SK-N-SH (cell line): ENCODE results near the gene CFAP57. TPM values are rescaled to one million over a fixed set of nuclear protein-coding genes. Genes with fewer than 3 reads are reported as not detected.

Experiments used
- CTCF ChIA-PET: fragments of 300-600, 350-600 bp; formaldehyde crosslinking; extraction: SDS; loops from one replicate; lab custom pipeline; 2021; lab: Yijun Ruan, JAX
- POLR2A ChIA-PET: fragments of 350-600 bp; sonication (Branson Sonifier 250); formaldehyde crosslinking; extraction: SDS; loops from one replicate; lab custom pipeline; 2020; ENCODE audit warnings: antibody characterized with exemption, inconsistent platforms; lab: Yijun Ruan, JAX
- DNase-seq: peaks from one replicate; pipeline ENCODE4 v3.0.0; 2012
- H2AFZ ChIP-seq: fragments of 200-600 bp; sonication (generic); 2 replicates; pipeline ENCODE4 v1.8.1; 2016; ENCODE audit warnings: antibody characterized with exemption, mild to moderate bottlenecking, low read depth
- H3F3A ChIP-seq: fragments of 200-600 bp; sonication (generic); replicated peaks from 2 replicates; pipeline ENCODE3; 2016; ENCODE audit warnings: antibody characterized with exemption, mild to moderate bottlenecking; ENCODE audit not compliant: insufficient read depth
- H3K27ac ChIP-seq, 2 experiments: fragments of 200-500 bp in 1 of 2; fragments of 200-600 bp in 1 of 2; sonication (Bioruptor generic) in 1 of 2; sonication (generic), shearing (Covaris generic) in 1 of 2; 2 replicates each; pipeline versions ENCODE4 v1.5.1 to v1.6.1; 2014 to 2016; ENCODE audit warnings: low read depth in 2 of 2, inconsistent platforms in 1 of 2, low read length in 1 of 2, mild to moderate bottlenecking in 1 of 2, mixed read lengths in 1 of 2
- H3K27me3 ChIP-seq: fragments of 200-600 bp; sonication (generic), shearing (Covaris generic); 2 replicates; pipeline ENCODE4 v1.6.1; 2016; ENCODE audit warnings: mixed run types; ENCODE audit not compliant: insufficient read depth
- H3K36me3 ChIP-seq, 2 experiments: fragments of 200-500 bp in 1 of 2; fragments of 200-600 bp in 1 of 2; sonication (Bioruptor generic) in 1 of 2; sonication (generic) in 1 of 2; replicated peaks in 1 of 2; 2 replicates each; pipeline versions ENCODE3 to v1.5.1; 2014 to 2016; ENCODE audit warnings: low read length in 1 of 2, mild to moderate bottlenecking in 1 of 2; ENCODE audit not compliant: insufficient read depth in 2 of 2, control insufficient read depth in 1 of 2
- H3K4me1 ChIP-seq, 2 experiments: fragments of 200-500 bp in 1 of 2; fragments of 200-600 bp in 1 of 2; sonication (Bioruptor generic) in 1 of 2; sonication (generic), shearing (Covaris generic) in 1 of 2; 2 replicates each; pipeline versions ENCODE4 v1.5.1 to v1.6.1; 2014 to 2016; ENCODE audit warnings: low read depth in 1 of 2, low read length in 1 of 2, mixed run types in 1 of 2; ENCODE audit not compliant: insufficient read depth in 2 of 2, control insufficient read depth in 1 of 2
- H3K4me2 ChIP-seq: fragments of 200-600 bp; sonication (generic), shearing (Covaris generic); 2 replicates; pipeline ENCODE4 v1.6.1; 2017; ENCODE audit warnings: mixed run types
- H3K4me3 ChIP-seq, 2 experiments: fragments of 200-500 bp in 1 of 2; fragments of 200-600 bp in 1 of 2; sonication (Bioruptor generic) in 1 of 2; sonication (generic), shearing (Covaris generic) in 1 of 2; 2 replicates each; pipeline versions ENCODE4 v1.5.1 to v1.8.1; 2014 to 2016; ENCODE audit warnings: low read depth in 2 of 2, inconsistent platforms in 1 of 2, low read length in 1 of 2, mild to moderate bottlenecking in 1 of 2, mixed read lengths in 1 of 2, moderate library complexity in 1 of 2
- H3K79me2 ChIP-seq: fragments of 200-600 bp; sonication (generic); 2 replicates; pipeline ENCODE4 v1.8.1; 2017; ENCODE audit warnings: mild to moderate bottlenecking; ENCODE audit not compliant: insufficient read depth
- H3K9ac ChIP-seq: fragments of 200-600 bp; sonication (generic); 2 replicates; pipeline ENCODE4 v1.6.1; 2017; ENCODE audit warnings: mixed run types
- H3K9me2 ChIP-seq: fragments of 200-600 bp; sonication (generic); 2 replicates; pipeline ENCODE4 v1.6.1; 2017; ENCODE audit warnings: mixed run types
- H3K9me3 ChIP-seq: fragments of 200-600 bp; sonication (generic); 2 replicates; pipeline ENCODE4 v1.6.1; 2017; ENCODE audit warnings: mixed run types, mild to moderate bottlenecking, moderate library complexity
- H4K20me1 ChIP-seq: fragments of 200-600 bp; sonication (generic); 2 replicates; pipeline ENCODE4 v1.6.1; 2017; ENCODE audit warnings: mild to moderate bottlenecking, mixed run types; ENCODE audit not compliant: insufficient read depth
- ELF1 ChIP-seq: IDR thresholded peaks from 2 replicates; pipeline ENCODE4 v1.4.0; 2012
- EP300 ChIP-seq, 2 experiments: IDR thresholded peaks; 2 replicates each; pipeline versions ENCODE4 v1.4.0 to v1.6.1; 2012; ENCODE audit warnings: borderline replicate concordance in 1 of 2, low read depth in 1 of 2, low read length in 1 of 2
- FOSL2 ChIP-seq: IDR thresholded peaks from 2 replicates; pipeline ENCODE4 v1.4.0; 2012; ENCODE audit warnings: low read depth, mild to moderate bottlenecking, moderate library complexity, borderline replicate concordance
- FOXJ3 ChIP-seq: sonication (generic); formaldehyde crosslinking; IDR thresholded peaks from 2 replicates; pipeline ENCODE4 v1.5.1; 2020; ENCODE audit warnings: mild to moderate bottlenecking, missing genetic modification reagents
- FOXM1 ChIP-seq: IDR thresholded peaks from 2 replicates; pipeline ENCODE4 v1.4.0; 2012; ENCODE audit warnings: low read depth, mild to moderate bottlenecking
- GABPA ChIP-seq: IDR thresholded peaks from 2 replicates; pipeline ENCODE4 v1.4.0; 2012; ENCODE audit warnings: low read depth, mild to moderate bottlenecking
- GATA2 ChIP-seq: sonication (generic); formaldehyde crosslinking; IDR thresholded peaks from 2 replicates; pipeline ENCODE4 v1.5.0; 2020; ENCODE audit warnings: mild to moderate bottlenecking, missing genetic modification reagents
- JUND ChIP-seq: IDR thresholded peaks from 2 replicates; pipeline ENCODE4 v1.4.0; 2012
- MEF2A ChIP-seq: IDR thresholded peaks from 2 replicates; pipeline ENCODE4 v1.4.0; 2012; ENCODE audit warnings: low read depth, borderline replicate concordance
- POLR2AphosphoS5 ChIP-seq: IDR thresholded peaks from 2 replicates; pipeline ENCODE4 v1.6.1; 2012; ENCODE audit warnings: low read depth, low read length
- RFX5 ChIP-seq: IDR thresholded peaks from 2 replicates; pipeline ENCODE4 v1.6.1; 2012; ENCODE audit warnings: mild to moderate bottlenecking, improper control_type of control experiment, low read length
- SMC3 ChIP-seq: IDR thresholded peaks from 2 replicates; pipeline ENCODE4 v1.6.1; 2012; ENCODE audit warnings: low read depth, low read length, improper control_type of control experiment
- TCF12 ChIP-seq: IDR thresholded peaks from 2 replicates; pipeline ENCODE4 v1.4.0; 2012
- TEAD4 ChIP-seq: IDR thresholded peaks from 2 replicates; pipeline ENCODE4 v1.4.0; 2012; ENCODE audit warnings: mild to moderate bottlenecking, borderline replicate concordance; ENCODE audit not compliant: insufficient read depth
- WGBS: methylation state at CpG from one replicate; pipeline ENCODE4 v1.1.6; 2017; ENCODE audit warnings: low lambda C conversion rate; 5-methylcytosine and 5-hydroxymethylcytosine counted together
- polyA plus RNA-seq, 3 experiments: library from polyadenylated mRNA; depleted of rRNA; stranded (reverse); fragments of >200 nt; gene quantifications; 2 replicates each; pipeline ENCODE4 v1.2.3, GENCODE V29; 2012
- TF ChIP-seq, protein P1 (sequence below): fragments of 150-350 bp; IDR thresholded peaks from 2 replicates; pipeline ENCODE4 v1.6.1; 2016; ENCODE audit warnings: mild to moderate bottlenecking, low read depth, low read length
- TF ChIP-seq, protein P2 (sequence below): fragments of 150-350 bp; IDR thresholded peaks from 2 replicates; pipeline ENCODE4 v1.6.1; 2017; ENCODE audit warnings: antibody characterized with exemption, low read length, low read depth, borderline replicate concordance
- TF ChIP-seq, protein P3 (sequence below): IDR thresholded peaks from 2 replicates; pipeline ENCODE4 v1.4.0; 2012; ENCODE audit warnings: low read depth, borderline replicate concordance
- TF ChIP-seq, protein P4 (sequence below): fragments of 200-600 bp; sonication (generic); IDR thresholded peaks from 2 replicates; pipeline ENCODE4 v1.6.1; 2017; ENCODE audit warnings: antibody characterized with exemption, mild to moderate bottlenecking, moderate library complexity
- TF ChIP-seq, protein P5 (sequence below): IDR thresholded peaks from 2 replicates; pipeline ENCODE4 v1.6.1; 2012; ENCODE audit warnings: mild to moderate bottlenecking, low read depth, low read length, moderate library complexity

The CFAP57 gene
- polyA plus RNA-seq, 1 of the 3 experiments (the other 2 are of a cell fraction) = 0.36 TPM

DNA sequence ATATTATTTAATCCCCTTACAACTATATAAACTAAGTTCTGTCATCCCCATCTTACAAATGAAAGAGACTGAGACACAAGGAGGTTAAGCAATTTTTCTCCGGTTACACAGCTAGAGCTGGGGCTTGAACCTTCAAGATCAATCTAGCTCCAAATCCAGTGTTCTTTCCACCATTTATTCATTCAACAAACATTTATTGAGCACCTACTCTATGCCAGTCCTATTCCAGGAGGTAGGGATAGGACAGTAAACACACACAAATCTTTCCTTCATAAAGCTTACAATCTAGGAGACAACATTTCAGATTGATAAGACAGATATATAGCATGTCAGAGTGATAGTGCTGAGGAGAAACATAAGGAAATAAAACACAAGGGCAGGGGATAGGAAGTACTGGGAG is 94.8 kb downstream of the CFAP57 start:
- POLR2A ChIA-PET = no interaction called here
- no peak overlapping the region for H3K4me3 ChIP-seq
- H3K4me2 ChIP-seq = no peak overlapping the region
- no peak for DNase-seq
- H3K9me2 ChIP-seq = no peaks in the 10 kb centered on the region
- CTCF ChIA-PET = no interaction called here
- no peaks in the 10 kb centered on the region for H3F3A ChIP-seq
- WGBS = 24% methylated on average over 1 of the region's 1 CpG
- H3K4me1 ChIP-seq = no peaks in the 10 kb centered on the region
- no peak overlapping the region for H2AFZ ChIP-seq
- H3K27ac ChIP-seq = no peak overlapping the region
- H3K79me2 ChIP-seq = no peaks in the 10 kb centered on the region
- TF ChIP-seq, protein P1, sequence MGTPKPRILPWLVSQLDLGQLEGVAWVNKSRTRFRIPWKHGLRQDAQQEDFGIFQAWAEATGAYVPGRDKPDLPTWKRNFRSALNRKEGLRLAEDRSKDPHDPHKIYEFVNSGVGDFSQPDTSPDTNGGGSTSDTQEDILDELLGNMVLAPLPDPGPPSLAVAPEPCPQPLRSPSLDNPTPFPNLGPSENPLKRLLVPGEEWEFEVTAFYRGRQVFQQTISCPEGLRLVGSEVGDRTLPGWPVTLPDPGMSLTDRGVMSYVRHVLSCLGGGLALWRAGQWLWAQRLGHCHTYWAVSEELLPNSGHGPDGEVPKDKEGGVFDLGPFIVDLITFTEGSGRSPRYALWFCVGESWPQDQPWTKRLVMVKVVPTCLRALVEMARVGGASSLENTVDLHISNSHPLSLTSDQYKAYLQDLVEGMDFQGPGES = no peak
- TF ChIP-seq EP300 (IDR thresholded peaks at IDR 0.05; ENCODE audit: borderline replicate concordance in 1 of 2, low read depth in 1 of 2, low read length in 1 of 2) (no peak), FOXJ3 (no peak), RFX5 (no peak), ELF1 (no peak), FOXM1 (no peak), TCF12 (no peak), FOSL2 (no peak)
- TF ChIP-seq, protein P2, sequence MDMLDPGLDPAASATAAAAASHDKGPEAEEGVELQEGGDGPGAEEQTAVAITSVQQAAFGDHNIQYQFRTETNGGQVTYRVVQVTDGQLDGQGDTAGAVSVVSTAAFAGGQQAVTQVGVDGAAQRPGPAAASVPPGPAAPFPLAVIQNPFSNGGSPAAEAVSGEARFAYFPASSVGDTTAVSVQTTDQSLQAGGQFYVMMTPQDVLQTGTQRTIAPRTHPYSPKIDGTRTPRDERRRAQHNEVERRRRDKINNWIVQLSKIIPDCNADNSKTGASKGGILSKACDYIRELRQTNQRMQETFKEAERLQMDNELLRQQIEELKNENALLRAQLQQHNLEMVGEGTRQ = no peak
- TF ChIP-seq, protein P3, sequence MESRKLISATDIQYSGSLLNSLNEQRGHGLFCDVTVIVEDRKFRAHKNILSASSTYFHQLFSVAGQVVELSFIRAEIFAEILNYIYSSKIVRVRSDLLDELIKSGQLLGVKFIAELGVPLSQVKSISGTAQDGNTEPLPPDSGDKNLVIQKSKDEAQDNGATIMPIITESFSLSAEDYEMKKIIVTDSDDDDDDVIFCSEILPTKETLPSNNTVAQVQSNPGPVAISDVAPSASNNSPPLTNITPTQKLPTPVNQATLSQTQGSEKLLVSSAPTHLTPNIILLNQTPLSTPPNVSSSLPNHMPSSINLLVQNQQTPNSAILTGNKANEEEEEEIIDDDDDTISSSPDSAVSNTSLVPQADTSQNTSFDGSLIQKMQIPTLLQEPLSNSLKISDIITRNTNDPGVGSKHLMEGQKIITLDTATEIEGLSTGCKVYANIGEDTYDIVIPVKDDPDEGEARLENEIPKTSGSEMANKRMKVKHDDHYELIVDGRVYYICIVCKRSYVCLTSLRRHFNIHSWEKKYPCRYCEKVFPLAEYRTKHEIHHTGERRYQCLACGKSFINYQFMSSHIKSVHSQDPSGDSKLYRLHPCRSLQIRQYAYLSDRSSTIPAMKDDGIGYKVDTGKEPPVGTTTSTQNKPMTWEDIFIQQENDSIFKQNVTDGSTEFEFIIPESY = no peak
- TF ChIP-seq, protein P4, sequence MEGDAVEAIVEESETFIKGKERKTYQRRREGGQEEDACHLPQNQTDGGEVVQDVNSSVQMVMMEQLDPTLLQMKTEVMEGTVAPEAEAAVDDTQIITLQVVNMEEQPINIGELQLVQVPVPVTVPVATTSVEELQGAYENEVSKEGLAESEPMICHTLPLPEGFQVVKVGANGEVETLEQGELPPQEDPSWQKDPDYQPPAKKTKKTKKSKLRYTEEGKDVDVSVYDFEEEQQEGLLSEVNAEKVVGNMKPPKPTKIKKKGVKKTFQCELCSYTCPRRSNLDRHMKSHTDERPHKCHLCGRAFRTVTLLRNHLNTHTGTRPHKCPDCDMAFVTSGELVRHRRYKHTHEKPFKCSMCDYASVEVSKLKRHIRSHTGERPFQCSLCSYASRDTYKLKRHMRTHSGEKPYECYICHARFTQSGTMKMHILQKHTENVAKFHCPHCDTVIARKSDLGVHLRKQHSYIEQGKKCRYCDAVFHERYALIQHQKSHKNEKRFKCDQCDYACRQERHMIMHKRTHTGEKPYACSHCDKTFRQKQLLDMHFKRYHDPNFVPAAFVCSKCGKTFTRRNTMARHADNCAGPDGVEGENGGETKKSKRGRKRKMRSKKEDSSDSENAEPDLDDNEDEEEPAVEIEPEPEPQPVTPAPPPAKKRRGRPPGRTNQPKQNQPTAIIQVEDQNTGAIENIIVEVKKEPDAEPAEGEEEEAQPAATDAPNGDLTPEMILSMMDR = no peak
- no peaks in the 10 kb centered on the region for H3K36me3 ChIP-seq
- peaks cover 13% of the 10 kb centered on the region for H3K9me3 ChIP-seq
- no peaks in the 10 kb centered on the region for H3K27me3 ChIP-seq
- H3K9ac ChIP-seq = no peak overlapping the region
- H4K20me1 ChIP-seq = no peaks in the 10 kb centered on the region

DNA sequence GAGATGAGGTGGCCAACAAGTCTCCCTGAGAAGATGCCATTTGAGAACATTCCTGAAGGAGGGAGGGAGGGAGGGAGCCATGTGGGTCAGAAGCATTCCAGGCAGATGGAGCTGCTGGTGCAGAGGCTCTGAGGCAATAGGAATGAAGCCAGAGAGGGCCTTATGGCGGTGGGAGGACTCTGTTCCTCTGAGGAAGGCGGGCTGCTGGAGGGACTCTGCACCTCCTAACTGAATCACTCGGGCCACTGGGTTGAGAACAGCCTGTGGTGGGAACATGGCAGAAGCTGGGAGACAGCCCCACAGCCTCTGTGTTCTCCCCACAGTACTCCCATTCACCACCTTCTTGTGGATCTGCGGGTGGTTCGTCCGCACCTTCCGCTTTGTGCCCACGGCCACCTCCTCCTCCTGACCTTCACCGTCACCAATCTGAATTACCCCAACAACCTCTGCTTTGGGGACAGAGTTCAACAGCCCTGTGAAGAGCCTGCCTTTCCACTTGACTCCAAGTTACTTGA is 95.2 kb downstream of the CFAP57 start:
- no peak overlapping the region for H3K9ac ChIP-seq
- H3K79me2 ChIP-seq = no peaks in the 10 kb centered on the region
- H3K4me3 ChIP-seq = no peak overlapping the region
- no peaks in the 10 kb centered on the region for H3K27me3 ChIP-seq
- H3K9me2 ChIP-seq = no peaks in the 10 kb centered on the region
- ChIA-PET CTCF (no interaction called here), POLR2A (no interaction called here)
- no peak for DNase-seq
- H3F3A ChIP-seq = no peaks in the 10 kb centered on the region
- H3K9me3 ChIP-seq = peaks cover 9% of the 10 kb centered on the region
- no peak overlapping the region for H3K4me2 ChIP-seq
- TF ChIP-seq TEAD4 (no peak), MEF2A (no peak), POLR2AphosphoS5 (no peak), GATA2 (no peak), SMC3 (no peak), JUND (no peak), GABPA (no peak)
- TF ChIP-seq, protein P5, sequence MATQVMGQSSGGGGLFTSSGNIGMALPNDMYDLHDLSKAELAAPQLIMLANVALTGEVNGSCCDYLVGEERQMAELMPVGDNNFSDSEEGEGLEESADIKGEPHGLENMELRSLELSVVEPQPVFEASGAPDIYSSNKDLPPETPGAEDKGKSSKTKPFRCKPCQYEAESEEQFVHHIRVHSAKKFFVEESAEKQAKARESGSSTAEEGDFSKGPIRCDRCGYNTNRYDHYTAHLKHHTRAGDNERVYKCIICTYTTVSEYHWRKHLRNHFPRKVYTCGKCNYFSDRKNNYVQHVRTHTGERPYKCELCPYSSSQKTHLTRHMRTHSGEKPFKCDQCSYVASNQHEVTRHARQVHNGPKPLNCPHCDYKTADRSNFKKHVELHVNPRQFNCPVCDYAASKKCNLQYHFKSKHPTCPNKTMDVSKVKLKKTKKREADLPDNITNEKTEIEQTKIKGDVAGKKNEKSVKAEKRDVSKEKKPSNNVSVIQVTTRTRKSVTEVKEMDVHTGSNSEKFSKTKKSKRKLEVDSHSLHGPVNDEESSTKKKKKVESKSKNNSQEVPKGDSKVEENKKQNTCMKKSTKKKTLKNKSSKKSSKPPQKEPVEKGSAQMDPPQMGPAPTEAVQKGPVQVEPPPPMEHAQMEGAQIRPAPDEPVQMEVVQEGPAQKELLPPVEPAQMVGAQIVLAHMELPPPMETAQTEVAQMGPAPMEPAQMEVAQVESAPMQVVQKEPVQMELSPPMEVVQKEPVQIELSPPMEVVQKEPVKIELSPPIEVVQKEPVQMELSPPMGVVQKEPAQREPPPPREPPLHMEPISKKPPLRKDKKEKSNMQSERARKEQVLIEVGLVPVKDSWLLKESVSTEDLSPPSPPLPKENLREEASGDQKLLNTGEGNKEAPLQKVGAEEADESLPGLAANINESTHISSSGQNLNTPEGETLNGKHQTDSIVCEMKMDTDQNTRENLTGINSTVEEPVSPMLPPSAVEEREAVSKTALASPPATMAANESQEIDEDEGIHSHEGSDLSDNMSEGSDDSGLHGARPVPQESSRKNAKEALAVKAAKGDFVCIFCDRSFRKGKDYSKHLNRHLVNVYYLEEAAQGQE = no peak
- H3K27ac ChIP-seq = no peak overlapping the region
- no peak overlapping the region for H2AFZ ChIP-seq
- WGBS = 71% methylated on average over 8 of the region's 9 CpGs
- no peaks in the 10 kb centered on the region for H4K20me1 ChIP-seq
- H3K36me3 ChIP-seq = no peaks in the 10 kb centered on the region
- no peaks in the 10 kb centered on the region for H3K4me1 ChIP-seq
